GM18505 (cell line): Measurements from ENCODE around the gene GALC.

Source experiments
- ATAC-seq: cut with Tn5 transposase; IDR thresholded peaks from one replicate; pipeline ENCODE4 v1.9.1; 2021; ENCODE audit not compliant: unreplicated experiment
- POLR2A ChIP-seq: IDR thresholded peaks from 4 replicates; pipeline ENCODE4 v1.6.1; 2011; ENCODE audit warnings: borderline replicate concordance; ENCODE audit not compliant: insufficient read depth, insufficient read length; ENCODE audit errors: extremely low read depth

Gene GALC

DNA sequence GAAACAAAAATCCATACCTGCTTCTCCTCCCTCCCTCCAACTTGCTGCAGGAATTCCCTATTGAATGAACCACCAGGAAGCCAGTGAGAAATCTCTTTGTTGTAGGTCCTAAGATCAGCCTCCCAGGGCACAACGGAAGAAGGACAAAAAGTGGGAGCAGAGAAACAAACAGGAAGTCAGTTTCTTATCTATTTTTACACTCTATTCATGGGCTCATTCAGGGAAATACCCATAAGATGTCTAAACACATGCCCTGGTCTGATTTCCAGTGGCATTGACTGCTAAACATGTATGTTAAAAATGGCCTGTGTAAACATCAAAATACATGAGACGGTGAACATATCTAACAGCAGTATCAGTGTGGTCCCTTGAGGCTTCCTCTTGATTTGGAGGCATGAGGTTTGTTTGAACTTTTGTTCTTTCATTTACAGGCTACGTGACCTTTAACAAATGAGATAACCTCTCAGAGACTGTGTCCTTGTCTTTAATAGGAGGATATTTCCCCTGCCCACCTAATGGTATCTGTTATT lies 30.7 kb upstream of the GALC start:
- TF ChIP-seq POLR2A = no peak
- no peak for ATAC-seq

DNA sequence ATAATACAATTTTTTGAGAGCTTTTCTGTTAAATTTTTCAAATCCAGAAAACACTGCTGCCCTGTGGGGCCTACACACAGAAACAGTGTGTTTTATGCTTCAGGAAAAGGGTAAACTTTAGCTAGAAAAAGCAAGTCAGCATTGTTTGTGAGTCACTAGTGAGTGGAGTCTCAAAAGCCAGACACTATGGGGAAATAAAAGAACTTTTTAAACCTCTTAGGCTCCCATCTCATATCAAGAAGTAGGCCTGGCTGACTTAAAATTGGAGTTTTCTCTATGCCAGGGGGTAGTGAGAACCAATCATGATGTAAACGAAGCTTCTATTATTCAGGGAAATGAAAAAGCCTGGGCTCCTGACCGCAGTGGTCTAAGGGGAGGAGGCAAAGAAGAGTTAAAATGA lies 24.6 kb upstream of the GALC start:
- no peak for ATAC-seq

DNA sequence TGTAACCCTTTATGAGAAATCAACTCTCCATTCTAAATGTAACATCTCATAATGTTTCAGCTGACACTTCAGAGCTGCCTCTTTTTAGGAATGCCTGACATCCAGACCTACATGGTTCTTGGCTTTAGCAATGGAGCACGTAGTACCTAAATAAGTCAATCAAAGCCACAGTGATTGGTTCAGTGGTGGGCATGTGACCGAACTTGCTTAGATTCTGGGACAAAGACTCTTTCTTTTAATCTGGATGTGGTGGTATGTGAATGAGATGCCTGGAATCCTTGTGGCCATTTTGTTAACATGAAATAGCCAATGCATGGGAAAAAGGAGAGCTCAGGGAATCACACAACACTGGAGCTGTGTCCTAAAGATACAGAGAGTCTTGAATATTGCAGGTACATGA lies 23.8 kb upstream of the GALC start:
- ATAC-seq = no peak

More for the DNA sequence above, 24.6 kb upstream of the GALC start:
- no peak for TF ChIP-seq POLR2A

DNA sequence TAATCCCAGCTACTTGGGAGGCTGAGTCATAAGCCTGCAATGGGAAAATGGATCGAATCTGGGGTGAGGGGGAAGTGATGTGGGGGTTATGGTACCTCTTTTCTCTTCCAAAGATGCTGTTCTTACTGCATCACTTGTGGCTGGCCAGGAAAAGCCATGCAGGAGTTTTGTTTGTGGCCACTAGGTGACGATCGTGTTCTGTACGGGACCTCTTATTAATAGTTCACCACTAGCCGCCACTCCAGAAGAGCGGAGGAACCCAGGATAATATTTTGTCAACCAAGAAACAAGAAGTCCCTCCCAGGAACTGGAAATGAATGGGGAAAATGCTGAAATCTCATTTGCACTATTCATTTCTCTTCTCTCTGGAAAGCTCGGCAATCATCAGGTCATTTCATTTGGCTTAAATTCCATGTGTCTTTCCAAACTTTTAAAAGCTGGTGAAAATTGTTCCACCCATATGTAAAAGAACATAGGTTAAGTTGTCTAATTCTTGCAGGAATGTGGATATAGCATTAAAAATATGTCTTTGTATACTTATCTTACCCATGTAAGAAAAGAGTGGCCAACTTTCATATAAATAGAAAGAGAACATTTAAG lies 20.9 kb upstream of the GALC start:
- TF ChIP-seq POLR2A = no peak
- ATAC-seq = peak; percentile 90

More for the DNA sequence above, 23.8 kb upstream of the GALC start:
- TF ChIP-seq POLR2A = no peak

DNA sequence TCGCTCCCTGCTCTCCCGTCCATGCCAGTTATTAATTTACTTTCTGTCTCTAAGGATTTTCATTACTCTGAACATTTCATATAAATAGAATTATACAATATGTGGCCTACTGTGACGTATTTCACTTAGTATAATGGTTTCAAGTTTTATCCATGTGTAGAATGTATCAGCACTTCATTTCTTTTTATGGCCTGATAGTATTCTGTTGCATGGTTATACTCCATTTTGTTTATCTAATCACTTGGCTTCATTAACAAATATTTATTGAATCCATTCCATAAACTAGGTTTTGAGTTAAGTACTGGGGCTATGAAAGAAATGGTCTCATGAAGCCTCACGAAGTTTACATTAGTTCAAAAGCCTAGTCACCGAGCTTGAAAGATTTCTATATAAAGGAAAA lies 19.5 kb upstream of the GALC start:
- ATAC-seq = no peak

DNA sequence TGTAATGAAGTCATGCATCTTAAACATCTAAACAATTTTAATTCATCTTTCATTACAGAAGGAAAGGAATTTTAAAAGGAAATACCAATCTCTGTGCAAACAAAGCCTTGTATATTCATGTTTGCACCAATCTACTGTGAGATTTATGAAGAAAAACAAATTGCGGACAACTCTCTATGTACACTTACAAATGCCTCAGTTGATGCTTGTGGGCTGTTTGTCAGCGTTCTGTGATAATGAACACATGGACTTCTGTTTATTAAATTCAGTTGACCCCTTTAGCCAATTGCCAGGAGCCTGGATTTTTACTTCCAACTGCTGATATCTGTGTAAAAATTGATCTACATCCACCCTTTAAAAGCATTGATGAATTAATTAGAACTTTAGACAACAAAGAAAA lies 17.3 kb upstream of the GALC start:
- no peak for ATAC-seq
- TF ChIP-seq POLR2A = no peak

More for the DNA sequence above, 19.5 kb upstream of the GALC start:
- TF ChIP-seq POLR2A = no peak

DNA sequence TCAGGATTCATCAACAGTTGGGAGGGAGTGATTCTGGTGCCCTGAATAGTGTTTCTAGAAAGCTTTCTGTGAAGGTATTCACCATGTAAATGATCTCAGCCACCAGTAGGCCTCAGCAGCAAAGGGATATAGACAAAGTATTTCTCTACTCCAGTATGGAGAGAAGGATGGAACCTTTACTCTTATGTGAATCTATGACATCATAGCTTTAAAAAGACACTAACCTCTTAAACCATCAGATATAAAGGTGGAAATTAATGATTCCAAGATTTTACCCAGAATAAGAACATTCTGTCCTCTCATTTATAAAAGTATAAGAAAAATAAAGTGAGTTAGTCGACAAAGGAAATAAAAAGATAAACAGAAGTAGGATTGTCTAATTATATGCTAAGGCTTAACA lies 16.5 kb upstream of the GALC start:
- TF ChIP-seq POLR2A = no peak
- no peak for ATAC-seq

DNA sequence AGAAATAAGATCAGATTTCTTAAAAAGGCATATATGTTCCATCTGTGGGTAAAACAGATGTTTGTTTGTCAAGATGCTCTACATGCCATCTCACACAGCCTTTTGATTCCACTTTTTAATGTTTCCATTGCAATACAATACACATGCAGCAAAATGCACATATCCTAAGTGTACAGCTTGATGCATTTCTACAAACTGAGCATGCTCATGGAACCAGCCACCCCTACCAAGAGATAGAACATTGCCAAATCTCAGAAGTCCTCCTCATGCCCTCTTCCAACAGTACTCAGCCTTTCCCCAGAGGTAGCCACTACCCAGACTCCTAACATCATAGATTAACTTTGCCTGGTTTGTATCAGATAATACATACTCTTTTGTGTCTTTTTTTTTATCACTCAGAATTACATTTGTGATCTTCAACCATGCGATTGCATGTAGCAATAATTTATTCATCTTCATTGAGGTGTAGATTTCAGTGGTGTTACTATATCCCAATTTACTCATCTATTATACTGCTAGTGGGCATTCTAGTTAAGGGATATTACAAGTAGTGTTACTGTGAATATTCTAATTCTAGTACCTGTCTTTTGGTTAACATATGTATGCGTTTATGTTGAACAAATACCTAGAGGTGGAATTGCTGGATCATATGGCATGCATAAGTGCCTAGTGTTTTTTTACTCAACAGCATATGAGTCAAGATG lies 15.2 kb upstream of the GALC start:
- no peak for TF ChIP-seq POLR2A
- no peak for ATAC-seq

DNA sequence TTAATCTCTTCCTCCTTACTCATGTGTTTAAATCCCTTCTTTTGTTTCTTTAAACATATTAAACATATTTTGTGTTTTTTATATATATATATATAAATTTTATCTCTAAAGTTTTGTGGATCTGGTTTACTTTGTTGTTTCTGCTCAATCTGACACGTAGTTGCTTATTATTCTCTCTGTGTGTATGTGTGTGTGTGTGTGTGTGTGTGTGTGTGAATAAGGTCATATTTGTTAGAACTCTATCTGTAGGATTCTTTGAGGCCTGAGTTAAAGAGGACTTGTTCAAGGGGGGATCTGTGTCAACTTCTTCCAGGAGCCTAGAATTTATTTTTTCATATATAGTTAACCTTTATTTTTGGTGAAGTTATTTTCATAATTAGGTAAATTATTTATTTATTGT lies 14.6 kb upstream of the GALC start:
- TF ChIP-seq POLR2A = no peak
- ATAC-seq = no peak

DNA sequence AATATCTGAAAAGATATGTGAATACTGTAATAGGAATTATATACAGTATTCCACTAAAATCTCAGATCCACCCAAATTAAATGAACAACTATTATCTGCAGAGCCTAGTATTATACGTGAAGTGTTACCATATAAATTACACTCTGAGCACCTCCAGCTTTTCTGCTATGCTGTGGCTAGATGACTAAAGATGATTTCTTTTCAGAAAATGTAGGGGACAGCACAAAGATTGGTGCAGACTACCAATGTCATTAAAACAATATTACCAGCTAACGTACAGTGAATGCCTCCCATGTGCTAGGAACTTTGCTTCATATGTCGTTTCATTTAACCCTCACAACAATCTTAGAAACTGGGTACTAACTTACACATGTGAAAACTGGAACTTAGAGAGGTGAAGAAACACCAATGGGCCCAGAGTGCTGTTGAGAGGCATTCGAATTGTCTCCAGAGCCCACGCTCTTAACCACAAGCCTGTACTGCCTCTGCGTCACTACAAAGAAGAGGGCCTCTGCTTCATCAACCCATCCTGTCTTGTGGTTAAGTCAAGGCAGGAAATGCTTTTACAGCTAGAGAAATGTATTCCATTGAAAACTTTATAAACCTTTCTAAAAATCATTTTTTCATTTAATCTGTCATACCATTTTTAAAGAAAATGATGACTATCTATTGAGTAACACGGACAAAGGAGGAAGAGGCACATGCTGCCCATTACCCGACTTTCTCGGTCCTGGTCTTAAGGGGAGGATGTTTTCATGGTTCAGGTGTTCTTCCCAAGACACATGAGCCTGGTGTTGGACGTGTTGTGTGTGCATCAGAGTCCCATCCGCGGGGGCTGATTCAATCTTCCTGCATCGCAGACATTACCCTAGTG lies 13.2 kb upstream of the GALC start:
- peak; percentile 59 for TF ChIP-seq POLR2A
- ATAC-seq = peak; percentile 88

DNA sequence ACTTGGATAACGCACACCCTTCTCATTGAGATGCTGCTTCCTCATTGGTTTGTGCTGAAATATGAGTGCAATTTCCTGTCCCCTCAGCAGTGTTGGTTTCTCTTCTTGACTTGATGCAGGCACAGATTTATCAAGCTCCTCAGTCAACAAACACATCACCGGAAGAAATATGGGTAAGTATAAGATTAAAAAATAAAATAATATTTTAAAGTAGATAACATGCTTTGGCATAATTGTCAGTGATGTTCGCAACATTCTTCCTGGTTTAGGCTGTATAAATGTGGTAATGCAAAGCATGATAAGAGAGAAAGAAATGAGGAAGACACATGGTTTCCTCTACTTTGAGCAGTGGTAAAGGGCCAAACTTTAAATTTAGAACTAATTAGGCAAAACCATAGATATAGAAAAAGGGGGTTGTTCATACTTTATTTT lies 12.1 kb upstream of the GALC start, which contains the start of gene GPR65:
TSS of gene GPR65 (plus strand) at position 86 of the 432 bp plus-strand sequence. CDS start 5,713 bp downstream, outside the sequence.
- peak; percentile 70 for ATAC-seq
- TF ChIP-seq POLR2A = peak; percentile 66

DNA sequence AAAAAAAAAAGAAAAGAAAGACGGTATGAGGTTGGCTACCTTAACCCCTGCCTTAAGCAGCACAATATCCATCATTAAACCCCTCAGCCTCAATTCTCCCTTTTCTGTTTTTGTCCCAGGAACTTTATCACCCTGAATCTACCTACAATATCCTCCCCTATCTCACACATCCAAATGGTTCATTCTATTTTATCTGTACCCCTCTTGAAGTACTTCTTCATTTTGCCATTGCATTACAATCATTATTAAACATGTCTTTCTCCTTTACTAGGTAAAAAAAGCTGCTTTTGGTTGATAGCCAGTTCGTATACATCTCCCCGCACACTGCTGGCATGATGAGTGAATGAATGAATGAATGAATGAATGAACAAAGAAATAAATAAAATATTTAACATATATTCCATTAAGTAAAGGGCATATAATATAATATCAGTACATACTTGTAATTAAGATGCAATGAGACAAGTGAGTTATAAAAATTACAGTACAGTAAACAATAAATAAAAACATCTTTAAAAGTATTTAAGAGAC lies 11.6 kb upstream of the GALC start:
- TF ChIP-seq POLR2A = no peak
- ATAC-seq = no peak

DNA sequence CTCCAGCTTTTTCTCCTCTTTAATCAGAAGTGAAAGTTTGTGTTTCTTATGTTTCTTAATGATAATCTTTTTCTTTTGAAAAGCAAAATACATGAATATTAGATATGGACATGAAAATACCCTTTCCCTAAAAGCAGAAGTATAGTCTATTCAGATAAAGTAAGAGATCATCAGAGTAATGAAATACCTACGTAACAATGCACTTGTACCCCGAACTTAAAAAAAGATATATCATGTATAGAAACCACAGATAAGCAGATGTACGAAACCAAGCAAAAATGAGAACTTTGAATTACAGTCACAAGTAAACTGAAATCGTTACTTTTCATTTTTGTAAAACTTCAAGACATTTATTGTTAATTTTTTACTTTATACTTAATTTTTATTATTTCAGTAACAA lies 10.4 kb upstream of the GALC start:
- TF ChIP-seq POLR2A = no peak

DNA sequence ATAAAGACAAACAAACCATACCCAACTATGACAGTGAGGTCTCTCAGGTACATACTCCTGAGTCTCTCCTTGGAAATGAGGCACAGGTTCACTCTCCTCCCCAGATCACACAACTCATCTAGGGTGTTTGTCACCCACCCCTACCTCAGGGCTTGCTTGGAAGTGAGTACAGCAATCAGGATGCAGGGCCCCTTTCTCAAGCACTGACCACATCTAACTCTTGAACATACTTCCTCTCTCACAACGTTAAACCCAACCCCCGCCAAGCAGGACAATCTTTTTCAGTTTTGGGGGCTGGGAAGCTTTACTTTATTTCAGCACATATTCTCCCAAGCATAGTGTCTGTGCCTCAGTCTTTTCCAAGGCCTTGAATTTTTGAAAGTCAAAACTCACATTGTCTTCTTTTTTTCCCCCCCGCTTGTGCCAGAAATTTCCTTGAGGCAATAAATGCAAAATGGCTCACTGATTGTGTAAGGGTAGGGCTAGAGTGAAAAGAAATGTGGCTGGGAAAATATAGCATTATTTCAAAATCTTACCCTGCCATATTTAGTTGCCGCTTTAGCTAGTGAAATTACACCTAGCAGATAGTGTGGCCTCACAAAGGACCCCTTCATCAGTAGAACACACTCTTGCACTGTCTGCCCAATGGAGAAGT lies 9.6 kb upstream of the GALC start:
- no peak for TF ChIP-seq POLR2A
- ATAC-seq = no peak

More for the DNA sequence above, 10.4 kb upstream of the GALC start:
- no peak for ATAC-seq
